Epithelial cell of esophagus (primary cell): Measurements from ENCODE around the gene SLC10A3.

ENCODE experiments used
- DNase-seq: peaks from one replicate; pipeline ENCODE4 v3.0.0; 2010; ENCODE audit warnings: low read depth
- H3K4me3 ChIP-seq: 2 replicates; pipeline ENCODE4 v1.5.1; 2011; ENCODE audit warnings: mild to moderate bottlenecking, low read length, control low read depth
- CTCF ChIP-seq: IDR thresholded peaks from 2 replicates; pipeline ENCODE4 v1.5.1; 2011; ENCODE audit warnings: low read depth, mild to moderate bottlenecking, low read length, control low read depth, inconsistent platforms; ENCODE audit not compliant: insufficient read depth; ENCODE audit errors: missing control alignments

The SLC10A3 gene

GRCh38 chrX:154457491-154458115 is 32.8 kb downstream of the SLC10A3 start:
- peak; percentile 72 for DNase-seq
- TF ChIP-seq CTCF: no peak
- peak overlapping the region; percentile 29 for H3K4me3 ChIP-seq

GRCh38 chrX:154452823-154453222 is 37.6 kb downstream of the SLC10A3 start:
- no peak for TF ChIP-seq CTCF
- DNase-seq: no peak
- no peak overlapping the region for H3K4me3 ChIP-seq

- H3K4me3 ChIP-seq: no peak overlapping the region
- TF ChIP-seq CTCF: no peak
- no peak for DNase-seq
These were observed 40.1 kb downstream of the SLC10A3 start for GRCh38 chrX:154450312-154450711.

GRCh38 chrX:154449618-154450017 is 40.8 kb downstream of the SLC10A3 start:
- H3K4me3 ChIP-seq: no peak overlapping the region
- no peak for DNase-seq
- no peak for TF ChIP-seq CTCF

- no peak for DNase-seq
- H3K4me3 ChIP-seq: no peak overlapping the region
- no peak for TF ChIP-seq CTCF
These were observed 41.9 kb downstream of the SLC10A3 start for GRCh38 chrX:154448484-154448883.

GRCh38 chrX:154446430-154446829 is 44.0 kb downstream of the SLC10A3 start:
- no peak overlapping the region for H3K4me3 ChIP-seq
- TF ChIP-seq CTCF: no peak
- no peak for DNase-seq

GRCh38 chrX:154445776-154446175 is 44.7 kb downstream of the SLC10A3 start:
- no peak for DNase-seq
- no peak overlapping the region for H3K4me3 ChIP-seq
- TF ChIP-seq CTCF: no peak
